ENCODE measurements around the gene ATP10A. TPM values are rescaled to one million over a fixed set of nuclear protein-coding genes. Genes with fewer than 3 reads are reported as not detected.
A peak's percentile ranks its signal among the peaks of the same experiment; 100 is the strongest.

The ATP10A gene
- total RNA-seq, 2 donors from 2014 or later: 28.6 to 36.8 TPM

DNA sequence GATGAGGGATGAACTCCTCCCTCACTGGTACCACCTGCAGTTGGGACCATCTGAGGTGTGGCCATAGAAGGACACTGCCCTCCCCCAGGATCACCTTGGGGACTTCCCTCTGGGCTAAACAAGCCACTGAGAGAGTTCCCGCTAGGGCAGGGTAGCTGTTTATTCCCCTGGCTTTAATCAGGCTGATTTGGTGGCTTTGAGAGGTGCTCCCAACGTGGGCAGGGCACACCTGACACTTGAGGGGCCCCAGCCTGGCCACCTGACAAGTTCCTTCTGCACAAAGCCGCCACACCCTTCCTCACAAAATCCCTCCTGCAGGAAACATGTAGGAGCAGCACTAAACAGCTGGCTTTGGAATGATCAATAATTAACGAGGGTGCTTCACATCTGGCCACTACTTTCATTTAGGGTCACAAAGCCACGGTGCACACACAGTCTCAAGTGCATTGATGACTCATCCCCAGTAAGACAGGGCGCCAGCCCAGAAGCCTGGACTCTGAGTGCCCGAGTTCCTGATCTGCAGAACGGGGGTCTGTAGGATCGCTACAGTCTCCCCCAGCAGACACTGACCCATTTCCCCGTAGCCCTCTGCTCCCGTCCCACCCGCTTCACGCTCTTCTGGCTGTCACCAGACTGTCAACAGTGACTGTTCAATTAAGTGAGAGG, 75.1 kb downstream of the ATP10A start:
- no peaks in the 10 kb centered on the region for H3K27me3 Mint-ChIP-seq
- H3K4me3 Mint-ChIP-seq: no peak overlapping the region
- H3K27ac Mint-ChIP-seq: peak overlapping the region; percentile 87
- ATAC-seq (no peak), DNase-seq (no peak)
- no peaks in the 10 kb centered on the region for H3K9me3 ChIP-seq (ENCODE audit: control insufficient read depth, low read length, poor library complexity, severe bottlenecking)
- no peaks in the 10 kb centered on the region for H3K36me3 Mint-ChIP-seq (ENCODE audit: low read depth)
- H3K4me1 Mint-ChIP-seq: peaks cover 31% of the 10 kb centered on the region

DNA sequence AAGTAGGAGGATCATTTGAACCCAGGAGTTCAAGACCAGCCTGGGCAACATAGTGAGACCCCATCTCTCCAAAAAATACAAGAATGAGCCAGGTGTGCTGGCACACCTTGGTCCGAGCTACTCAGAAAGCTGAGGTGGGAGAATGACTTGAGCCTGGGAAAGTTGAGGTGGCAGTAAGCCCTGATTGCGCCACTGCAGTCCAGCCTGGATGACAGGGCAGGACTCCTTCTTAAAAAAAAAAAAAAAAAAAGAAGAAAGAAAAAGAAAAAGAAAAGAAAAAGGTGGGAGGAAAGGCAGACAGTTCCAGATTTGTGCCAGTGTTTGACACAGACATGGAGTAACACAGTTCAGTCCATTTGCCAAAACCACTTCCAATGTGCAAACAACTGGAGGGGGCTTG, 75.7 kb downstream of the ATP10A start:
- peak overlapping the region; percentile 87 for H3K27ac Mint-ChIP-seq
- H3K27me3 Mint-ChIP-seq: no peaks in the 10 kb centered on the region
- DNase-seq (no peak), ATAC-seq (no peak)
- no peaks in the 10 kb centered on the region for H3K36me3 Mint-ChIP-seq (ENCODE audit: low read depth)
- H3K9me3 ChIP-seq (ENCODE audit: control insufficient read depth, low read length, poor library complexity, severe bottlenecking): no peaks in the 10 kb centered on the region
- H3K4me3 Mint-ChIP-seq: no peak overlapping the region
- peaks cover 31% of the 10 kb centered on the region for H3K4me1 Mint-ChIP-seq

DNA sequence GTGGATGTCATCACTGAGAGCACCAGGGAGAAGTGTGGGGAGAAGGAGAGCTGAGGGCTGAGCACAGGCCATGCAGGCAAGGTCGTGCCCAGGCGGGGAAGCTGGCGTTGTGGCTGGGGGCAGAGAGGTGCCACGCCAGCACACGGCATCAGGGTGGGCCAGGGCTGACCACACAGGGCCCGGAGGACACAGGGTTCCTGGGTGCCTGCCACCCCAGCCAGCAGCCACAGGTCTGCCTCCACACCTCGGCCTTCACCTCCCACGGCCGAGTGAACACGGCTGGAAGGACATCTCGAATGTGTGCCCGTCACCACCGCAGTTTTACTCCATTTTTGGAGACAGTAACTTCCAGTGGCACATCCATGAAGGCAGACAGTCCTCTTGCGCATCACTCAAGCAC, 77.1 kb downstream of the ATP10A start:
- H3K4me3 Mint-ChIP-seq: no peak overlapping the region
- H3K4me1 Mint-ChIP-seq: peaks cover 23% of the 10 kb centered on the region
- no peaks in the 10 kb centered on the region for H3K27me3 Mint-ChIP-seq
- no peak overlapping the region for H3K27ac Mint-ChIP-seq
- H3K36me3 Mint-ChIP-seq (ENCODE audit: low read depth): no peaks in the 10 kb centered on the region
- no peak for DNase-seq
- ATAC-seq: no peak
- no peaks in the 10 kb centered on the region for H3K9me3 ChIP-seq (ENCODE audit: control insufficient read depth, low read length, poor library complexity, severe bottlenecking)

DNA sequence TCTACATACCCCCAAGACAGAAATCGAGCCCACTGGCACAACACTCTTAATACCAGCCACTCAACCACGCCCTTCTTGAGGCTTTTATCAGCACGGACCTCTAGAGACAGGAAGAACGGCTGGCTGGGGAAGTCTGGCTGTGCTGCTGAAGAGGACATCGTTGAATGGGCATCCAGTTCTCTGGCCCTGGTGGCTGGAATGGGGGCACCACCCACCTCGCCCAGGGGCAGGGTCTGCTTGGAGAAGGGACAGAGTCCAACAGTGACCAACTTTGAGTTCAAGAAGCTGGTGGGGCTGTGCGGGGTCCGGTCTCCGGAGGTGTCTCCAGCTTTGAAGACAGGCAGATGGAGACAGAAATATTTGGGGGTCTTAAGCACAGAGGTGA, 77.5 kb downstream of the ATP10A start:
- ATAC-seq: no peak

DNA sequence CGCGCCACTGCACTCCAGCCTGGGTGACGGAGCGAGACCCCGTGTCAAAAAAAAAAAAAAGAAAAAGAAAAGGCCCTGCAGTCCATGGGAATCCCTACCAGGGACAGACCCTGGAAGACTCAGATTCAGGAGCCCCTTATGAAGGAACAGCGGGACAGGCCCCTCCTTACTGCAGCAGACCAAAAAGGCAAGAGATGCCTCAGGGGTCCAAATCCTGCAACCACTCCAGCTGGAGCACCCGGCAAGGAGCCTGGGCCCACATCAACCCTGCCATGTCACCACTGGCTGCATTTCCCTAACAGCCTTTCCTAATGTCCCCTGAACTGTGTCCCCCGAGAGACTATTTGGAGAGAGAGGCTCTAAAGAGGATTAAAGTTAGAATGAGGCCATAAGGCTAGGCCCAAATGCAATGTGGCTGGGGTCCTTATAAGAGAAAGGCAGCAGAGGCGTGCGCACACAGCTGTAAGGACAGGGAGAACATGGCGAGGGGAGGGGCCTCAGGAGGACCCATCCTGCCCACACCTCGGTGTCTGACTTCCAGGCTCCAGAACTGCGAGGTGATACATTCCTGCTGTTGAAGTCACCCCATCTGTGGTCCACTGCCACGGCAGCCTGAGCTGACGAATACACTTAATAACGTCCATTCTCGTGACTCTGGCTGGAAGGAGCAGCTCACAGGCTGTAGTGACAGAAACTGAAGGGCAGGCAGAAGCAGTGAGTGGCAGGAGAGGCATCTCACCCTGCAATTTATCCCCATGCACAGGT, 78.1 kb downstream of the ATP10A start:
- no peak for DNase-seq
- no peak overlapping the region for H3K4me3 Mint-ChIP-seq
- no peak for ATAC-seq
- H3K27ac Mint-ChIP-seq: peak overlapping the region; percentile 59
- H3K27me3 Mint-ChIP-seq: no peaks in the 10 kb centered on the region
- peaks cover 17% of the 10 kb centered on the region for H3K4me1 Mint-ChIP-seq
- H3K9me3 ChIP-seq (ENCODE audit: control insufficient read depth, low read length, poor library complexity, severe bottlenecking): no peaks in the 10 kb centered on the region
- no peaks in the 10 kb centered on the region for H3K36me3 Mint-ChIP-seq (ENCODE audit: low read depth)

More for the DNA sequence above, 77.5 kb downstream of the ATP10A start:
- no peaks in the 10 kb centered on the region for H3K36me3 Mint-ChIP-seq (ENCODE audit: low read depth)
- no peaks in the 10 kb centered on the region for H3K27me3 Mint-ChIP-seq
- peak overlapping the region; percentile 59 for H3K27ac Mint-ChIP-seq
- no peaks in the 10 kb centered on the region for H3K9me3 ChIP-seq (ENCODE audit: control insufficient read depth, low read length, poor library complexity, severe bottlenecking)
- H3K4me3 Mint-ChIP-seq: no peak overlapping the region
- peaks cover 21% of the 10 kb centered on the region for H3K4me1 Mint-ChIP-seq
- DNase-seq: no peak

DNA sequence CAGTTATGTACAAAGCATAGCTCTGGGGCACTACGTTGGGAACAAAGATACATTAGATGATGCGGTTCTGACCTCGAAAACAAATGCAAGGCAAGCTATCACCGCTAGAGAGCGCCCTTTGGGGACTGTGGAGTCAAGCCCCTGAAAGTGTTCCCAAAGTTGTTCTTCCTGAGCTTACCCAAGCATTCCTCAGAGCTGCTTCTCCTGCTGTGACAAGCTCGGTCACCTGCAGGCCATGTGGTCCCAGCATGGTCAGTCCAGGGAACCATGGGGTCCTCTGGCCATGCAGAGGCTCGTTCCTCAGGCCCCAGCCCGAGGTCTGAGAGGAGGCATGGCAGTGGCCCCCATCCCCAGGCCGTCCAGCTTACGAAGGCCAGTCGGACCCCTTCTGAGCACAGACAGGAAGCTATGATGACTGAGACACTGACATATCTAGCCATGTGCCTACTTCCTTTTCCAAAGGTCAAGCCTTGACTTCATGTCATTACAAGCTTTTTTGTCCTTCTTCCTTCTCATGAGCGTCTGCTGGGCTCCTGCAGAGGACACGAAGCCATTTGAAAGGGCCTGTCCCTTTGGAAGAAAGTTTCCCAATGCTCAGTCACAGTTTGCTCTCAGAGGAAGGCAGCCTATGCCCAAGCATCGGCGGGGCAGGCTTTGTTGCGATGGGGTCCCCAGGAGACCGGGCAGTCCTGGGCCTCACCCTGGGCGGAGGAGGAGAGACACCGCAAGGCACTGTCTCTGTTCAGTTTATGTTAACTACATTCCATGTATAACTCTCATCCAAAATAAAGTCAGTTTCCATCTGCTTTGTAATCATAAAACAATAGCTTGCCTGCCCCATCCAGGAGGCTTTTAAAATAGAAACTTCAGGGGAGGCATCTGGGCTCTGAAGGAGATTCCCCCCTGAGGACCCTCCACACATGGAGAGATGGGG, 79.3 kb downstream of the ATP10A start:
- H3K4me1 Mint-ChIP-seq: peaks cover 17% of the 10 kb centered on the region
- no peak overlapping the region for H3K4me3 Mint-ChIP-seq
- H3K27me3 Mint-ChIP-seq: no peaks in the 10 kb centered on the region
- peak overlapping the region; percentile 32 for H3K27ac Mint-ChIP-seq
- no peaks in the 10 kb centered on the region for H3K9me3 ChIP-seq (ENCODE audit: control insufficient read depth, low read length, poor library complexity, severe bottlenecking)
- H3K36me3 Mint-ChIP-seq (ENCODE audit: low read depth): no peaks in the 10 kb centered on the region
- ATAC-seq: peak; percentile 49
- peak in 1 of 3 donors; percentile 48 for DNase-seq

DNA sequence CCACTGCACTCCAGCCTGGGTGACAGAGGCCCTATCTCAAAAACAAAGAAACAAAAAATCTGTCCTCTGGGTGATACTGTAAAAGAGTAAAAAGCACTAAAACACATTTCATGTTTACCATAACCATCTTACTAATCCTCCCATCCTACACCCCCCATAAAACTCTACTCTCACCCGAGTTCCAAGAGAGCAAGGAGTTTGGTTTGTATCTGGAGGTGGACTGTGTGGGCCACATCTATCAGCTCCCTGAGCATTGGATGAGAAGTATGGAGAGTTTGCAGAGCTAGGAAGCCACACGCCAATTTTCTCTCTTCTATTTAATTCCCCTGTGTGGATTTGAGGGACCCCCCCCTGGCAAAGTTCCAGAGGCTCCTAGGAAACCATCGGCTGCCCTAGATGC, 80.0 kb downstream of the ATP10A start:
- DNase-seq (no peak), ATAC-seq (no peak)
- no peaks in the 10 kb centered on the region for H3K36me3 Mint-ChIP-seq (ENCODE audit: low read depth)
- no peak overlapping the region for H3K4me3 Mint-ChIP-seq
- H3K9me3 ChIP-seq (ENCODE audit: control insufficient read depth, low read length, poor library complexity, severe bottlenecking): no peaks in the 10 kb centered on the region
- no peaks in the 10 kb centered on the region for H3K27me3 Mint-ChIP-seq
- H3K4me1 Mint-ChIP-seq: peaks cover 15% of the 10 kb centered on the region
- no peak overlapping the region for H3K27ac Mint-ChIP-seq

DNA sequence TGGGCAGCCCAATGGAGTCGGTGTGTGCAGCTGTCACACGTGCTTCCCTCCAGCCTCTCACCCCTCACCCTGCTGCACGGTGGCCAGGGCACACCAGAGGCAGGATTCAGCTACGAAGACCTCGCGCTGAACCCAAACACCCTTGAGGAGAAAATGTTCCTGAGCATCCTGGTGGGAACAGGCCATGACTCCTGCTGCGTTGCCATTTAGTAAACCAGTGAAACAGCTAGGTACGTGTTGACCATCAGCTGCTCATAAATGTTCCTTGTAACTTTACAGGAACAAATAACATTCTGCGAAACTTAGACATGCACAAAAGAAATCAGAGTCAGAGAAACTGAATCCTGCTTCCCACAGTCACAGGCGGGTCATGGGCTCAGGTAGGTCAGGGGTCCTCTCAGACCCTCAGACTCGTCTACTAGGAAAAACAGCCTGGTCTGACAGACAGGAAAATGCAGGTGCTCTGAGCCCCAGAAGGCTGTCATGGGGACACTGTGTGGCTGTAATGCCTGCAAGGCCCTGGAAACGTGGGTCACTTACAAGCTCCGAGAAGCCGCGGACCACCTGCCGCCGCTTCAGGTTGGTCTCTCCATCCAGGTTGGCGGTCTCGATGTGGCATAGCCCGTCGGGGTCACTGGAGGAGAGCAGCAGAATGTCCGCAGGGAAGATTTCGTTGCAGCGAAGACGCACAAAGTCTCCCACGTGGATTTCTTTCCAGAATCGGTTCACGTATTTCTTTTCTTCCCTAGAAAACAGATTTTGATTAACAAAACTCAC, 82.5 kb downstream of the ATP10A start:
- ATAC-seq (no peak), DNase-seq (no peak)
- Mint-ChIP-seq H3K27me3 (no peaks in the 10 kb centered on the region), H3K27ac (no peak overlapping the region), H3K4me1 (peaks cover 18% of the 10 kb centered on the region), H3K4me3 (no peak overlapping the region), H3K36me3 (ENCODE audit: low read depth) (peaks cover 2% of the 10 kb centered on the region)
- H3K9me3 ChIP-seq (ENCODE audit: control insufficient read depth, low read length, poor library complexity, severe bottlenecking): no peaks in the 10 kb centered on the region

DNA sequence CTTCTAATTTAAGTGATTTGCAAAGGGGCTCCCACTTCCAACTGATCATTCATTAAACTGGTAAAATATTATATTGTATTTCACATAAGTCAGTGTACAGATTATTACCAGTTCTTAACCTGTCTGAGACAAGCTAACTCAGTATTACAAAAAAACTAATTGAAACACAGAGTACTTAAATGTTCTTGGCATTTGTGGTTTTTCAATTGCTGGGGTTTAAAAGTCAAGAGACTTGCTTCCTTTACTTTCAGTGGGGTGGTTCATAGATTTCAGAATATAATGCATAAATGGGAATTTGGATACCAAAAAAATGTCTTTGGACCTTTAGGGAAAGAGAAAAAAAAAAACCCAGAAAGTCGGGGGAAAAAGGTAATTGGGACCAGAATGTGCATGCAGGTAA, 85.0 kb downstream of the ATP10A start:
- H3K36me3 Mint-ChIP-seq (ENCODE audit: low read depth): peaks cover 2% of the 10 kb centered on the region
- peaks cover 16% of the 10 kb centered on the region for H3K4me1 Mint-ChIP-seq
- DNase-seq: no peak
- no peak for ATAC-seq
- no peaks in the 10 kb centered on the region for H3K27me3 Mint-ChIP-seq
- H3K9me3 ChIP-seq (ENCODE audit: control insufficient read depth, low read length, poor library complexity, severe bottlenecking): no peaks in the 10 kb centered on the region
- H3K27ac Mint-ChIP-seq: peak overlapping the region; percentile 57
- H3K4me3 Mint-ChIP-seq: no peak overlapping the region

DNA sequence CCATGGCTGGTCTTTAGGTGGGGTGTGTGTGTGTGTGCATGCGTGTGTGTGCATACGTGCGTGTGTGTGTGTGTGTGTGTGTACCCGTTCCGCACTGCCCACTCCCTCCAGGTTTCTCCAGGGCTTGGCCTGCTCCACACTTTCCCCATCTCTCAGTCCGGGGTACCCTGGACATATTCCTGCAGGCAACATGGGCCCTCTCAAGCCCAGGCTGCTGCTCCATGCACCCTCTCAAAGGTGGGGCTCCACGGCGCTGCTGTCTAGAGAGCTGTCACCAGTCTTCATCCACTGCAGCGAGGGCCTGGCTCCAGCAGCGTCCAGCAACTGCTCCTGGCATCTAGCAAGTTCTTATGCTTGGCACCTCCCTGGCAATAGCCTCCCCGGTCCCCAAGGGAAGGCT, 86.1 kb downstream of the ATP10A start:
- no peak overlapping the region for H3K4me3 Mint-ChIP-seq
- H3K27ac Mint-ChIP-seq: peak overlapping the region; percentile 6
- peaks cover 16% of the 10 kb centered on the region for H3K4me1 Mint-ChIP-seq
- ATAC-seq (no peak), DNase-seq (no peak)
- H3K9me3 ChIP-seq (ENCODE audit: control insufficient read depth, low read length, poor library complexity, severe bottlenecking): no peaks in the 10 kb centered on the region
- H3K27me3 Mint-ChIP-seq: no peaks in the 10 kb centered on the region
- peaks cover 2% of the 10 kb centered on the region for H3K36me3 Mint-ChIP-seq (ENCODE audit: low read depth)

DNA sequence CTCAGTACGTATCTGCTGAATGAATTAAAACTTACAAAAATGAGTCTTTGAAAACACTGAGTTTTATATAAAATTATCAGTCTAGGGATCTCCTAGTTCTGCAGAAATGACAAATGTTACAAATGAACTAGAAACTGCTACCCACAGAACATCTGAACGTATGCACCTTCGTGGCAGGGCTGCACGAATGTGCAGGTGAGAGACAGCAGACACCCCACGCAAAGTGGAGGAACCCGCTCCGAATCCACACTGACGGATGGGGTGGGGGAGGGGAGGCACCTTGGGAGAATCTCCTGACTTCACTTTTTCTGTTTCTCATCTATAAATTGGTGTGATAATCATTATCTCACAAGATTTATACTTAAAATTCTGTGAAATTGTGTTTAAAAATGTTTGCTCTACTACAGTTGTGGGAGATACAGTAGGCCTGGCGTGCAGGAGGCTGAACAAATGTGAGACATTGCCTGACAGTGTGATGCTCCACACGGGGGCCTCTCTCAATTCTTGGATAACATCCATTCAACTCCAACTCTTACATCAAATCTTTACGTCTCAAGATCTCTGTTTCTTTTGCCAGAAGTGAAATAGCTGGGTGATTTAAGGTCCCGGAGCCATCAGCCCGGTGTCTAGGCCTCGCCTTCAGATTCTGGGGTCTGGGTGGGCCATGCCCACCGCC, 86.9 kb downstream of the ATP10A start:
- H3K4me1 Mint-ChIP-seq: peaks cover 13% of the 10 kb centered on the region
- peaks cover 2% of the 10 kb centered on the region for H3K36me3 Mint-ChIP-seq (ENCODE audit: low read depth)
- no peaks in the 10 kb centered on the region for H3K9me3 ChIP-seq (ENCODE audit: control insufficient read depth, low read length, poor library complexity, severe bottlenecking)
- H3K27ac Mint-ChIP-seq: peak overlapping the region; percentile 6
- no peaks in the 10 kb centered on the region for H3K27me3 Mint-ChIP-seq
- H3K4me3 Mint-ChIP-seq: no peak overlapping the region
- ATAC-seq (no peak), DNase-seq (no peak)

DNA sequence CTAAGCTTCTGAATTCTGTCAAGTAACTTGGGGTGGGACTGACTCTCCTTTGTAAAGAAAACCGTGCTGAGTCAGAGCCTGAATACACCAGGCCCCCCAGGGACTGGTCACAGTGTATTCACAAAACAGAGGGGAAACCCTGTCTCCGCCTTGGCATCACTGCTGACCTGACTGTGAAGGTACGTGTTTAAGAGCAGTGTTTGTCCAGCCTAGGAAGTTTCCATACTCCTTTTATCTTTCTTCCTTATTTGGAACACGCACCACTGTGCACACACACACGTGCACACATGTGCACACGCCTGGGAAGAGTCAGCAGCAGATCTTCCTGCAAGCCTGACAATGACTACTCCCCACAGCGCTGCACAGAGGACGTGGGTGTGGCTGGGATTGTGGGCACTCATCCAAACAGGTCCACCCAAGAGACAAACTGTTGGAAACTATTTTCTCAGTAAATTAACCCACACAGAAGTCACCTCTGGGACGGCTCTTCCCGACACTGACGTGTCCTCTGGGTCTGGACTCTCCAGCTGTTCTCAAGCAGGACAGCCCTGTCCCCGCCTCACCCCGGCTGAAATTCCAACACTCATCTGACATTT, 87.7 kb downstream of the ATP10A start:
- ATAC-seq: no peak
- Mint-ChIP-seq H3K27ac (no peak overlapping the region), H3K4me3 (no peak overlapping the region), H3K36me3 (ENCODE audit: low read depth) (peaks cover 2% of the 10 kb centered on the region), H3K27me3 (no peaks in the 10 kb centered on the region), H3K4me1 (peaks cover 15% of the 10 kb centered on the region)
- no peaks in the 10 kb centered on the region for H3K9me3 ChIP-seq (ENCODE audit: control insufficient read depth, low read length, poor library complexity, severe bottlenecking)
- DNase-seq: no peak

Data from T-helper 17 cell (primary cell).